PC-3 (cell line): ENCODE results near the gene BPIFB2.

ENCODE experiments used
- EZH2phosphoT487 ChIP-seq: fragments of 300-600 bp; sonication (generic); IDR thresholded peaks from 2 replicates; pipeline ENCODE4 v1.6.1; 2018; ENCODE audit warnings: mild to moderate bottlenecking, antibody characterized with exemption, low read length, borderline replicate concordance
- TF ChIP-seq, protein P1 (sequence below): fragments of 300-600 bp; sonication (generic); conservative IDR thresholded peaks from 2 replicates; pipeline ENCODE4 v1.5.1; 2017; ENCODE audit warnings: antibody characterized with exemption, low read depth, mild to moderate bottlenecking, low read length

GRCh38 chr20:33054791-33055190 is 47.3 kb downstream of the BPIFB2 start:
- TF ChIP-seq, protein P1, sequence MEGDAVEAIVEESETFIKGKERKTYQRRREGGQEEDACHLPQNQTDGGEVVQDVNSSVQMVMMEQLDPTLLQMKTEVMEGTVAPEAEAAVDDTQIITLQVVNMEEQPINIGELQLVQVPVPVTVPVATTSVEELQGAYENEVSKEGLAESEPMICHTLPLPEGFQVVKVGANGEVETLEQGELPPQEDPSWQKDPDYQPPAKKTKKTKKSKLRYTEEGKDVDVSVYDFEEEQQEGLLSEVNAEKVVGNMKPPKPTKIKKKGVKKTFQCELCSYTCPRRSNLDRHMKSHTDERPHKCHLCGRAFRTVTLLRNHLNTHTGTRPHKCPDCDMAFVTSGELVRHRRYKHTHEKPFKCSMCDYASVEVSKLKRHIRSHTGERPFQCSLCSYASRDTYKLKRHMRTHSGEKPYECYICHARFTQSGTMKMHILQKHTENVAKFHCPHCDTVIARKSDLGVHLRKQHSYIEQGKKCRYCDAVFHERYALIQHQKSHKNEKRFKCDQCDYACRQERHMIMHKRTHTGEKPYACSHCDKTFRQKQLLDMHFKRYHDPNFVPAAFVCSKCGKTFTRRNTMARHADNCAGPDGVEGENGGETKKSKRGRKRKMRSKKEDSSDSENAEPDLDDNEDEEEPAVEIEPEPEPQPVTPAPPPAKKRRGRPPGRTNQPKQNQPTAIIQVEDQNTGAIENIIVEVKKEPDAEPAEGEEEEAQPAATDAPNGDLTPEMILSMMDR: no peak
- no peak for TF ChIP-seq EZH2phosphoT487
